Liver (tissue), 3 donors: ENCODE measurements around the gene CD79B.
"Not testable (repeated sequence)": the region's sequence is repeated elsewhere in the genome, so short reads cannot be mapped to it uniquely, and the experiment has no call there.

Experiments
- EGR1 ChIP-seq, 2 donors: IDR thresholded peaks; 2 replicates each; pipeline ENCODE4 v1.6.1; 2016 to 2018; ENCODE audit warnings: antibody characterized with exemption in 2 of 2, low read depth in 2 of 2
- GABPA ChIP-seq, 2 donors: IDR thresholded peaks in 1 of 2; conservative IDR thresholded peaks in 1 of 2; 2 replicates each; pipeline ENCODE4 v1.6.1; 2016; ENCODE audit warnings: antibody characterized with exemption in 2 of 2, mild to moderate bottlenecking in 1 of 2, moderate library complexity in 1 of 2
- RAD21 ChIP-seq, 2 donors: IDR thresholded peaks; 2 replicates each; pipeline ENCODE4 v1.6.1; 2016; ENCODE audit warnings: antibody characterized with exemption in 2 of 2, mild to moderate bottlenecking in 2 of 2
- YY1 ChIP-seq: IDR thresholded peaks from 2 replicates; pipeline ENCODE4 v1.6.1; 2016; ENCODE audit warnings: antibody characterized with exemption, mild to moderate bottlenecking
- TF ChIP-seq, protein P1 (sequence below): fragments of 150-350 bp; IDR thresholded peaks from 2 replicates; pipeline ENCODE4 v1.5.1; 2017; ENCODE audit warnings: improper control_type of control experiment, low read depth, low read length; ENCODE audit not compliant: missing input control
- TF ChIP-seq, protein P2 (sequence below): IDR thresholded peaks from 2 replicates; pipeline ENCODE4 v1.6.1; 2016; ENCODE audit warnings: antibody characterized with exemption, mild to moderate bottlenecking
- donor health status: healthy.
- donor health status: healthy.

DNA sequence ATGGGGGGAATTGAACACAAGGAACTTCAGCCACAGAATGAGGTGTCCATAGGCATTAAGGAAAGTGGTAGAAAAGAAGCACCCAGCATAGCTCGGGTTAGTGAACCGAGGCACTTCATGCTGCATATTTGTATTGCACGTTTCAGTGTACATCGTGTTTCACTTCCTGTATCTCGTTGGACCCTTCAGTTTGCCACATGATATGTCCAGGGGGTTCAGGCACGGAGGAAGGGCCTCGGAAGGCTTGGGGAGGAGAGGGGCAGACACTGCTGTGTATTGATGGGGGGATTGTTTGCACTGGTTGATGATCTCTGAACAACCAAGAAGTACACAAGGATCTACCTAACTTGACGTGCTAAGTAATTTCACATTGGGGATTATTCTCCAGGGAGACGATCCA lies 9.7 kb downstream of the CD79B start:
- not testable (repeated sequence) for TF ChIP-seq RAD21 (IDR thresholded peaks at IDR 0.05); EGR1 (IDR thresholded peaks at IDR 0.05; ENCODE audit: low read depth in 2 of 2); YY1; GABPA (IDR thresholded peaks at IDR 0.05 in 1 of 2, conservative IDR thresholded peaks at IDR 0.05 in 1 of 2)
- TF ChIP-seq, protein P1, sequence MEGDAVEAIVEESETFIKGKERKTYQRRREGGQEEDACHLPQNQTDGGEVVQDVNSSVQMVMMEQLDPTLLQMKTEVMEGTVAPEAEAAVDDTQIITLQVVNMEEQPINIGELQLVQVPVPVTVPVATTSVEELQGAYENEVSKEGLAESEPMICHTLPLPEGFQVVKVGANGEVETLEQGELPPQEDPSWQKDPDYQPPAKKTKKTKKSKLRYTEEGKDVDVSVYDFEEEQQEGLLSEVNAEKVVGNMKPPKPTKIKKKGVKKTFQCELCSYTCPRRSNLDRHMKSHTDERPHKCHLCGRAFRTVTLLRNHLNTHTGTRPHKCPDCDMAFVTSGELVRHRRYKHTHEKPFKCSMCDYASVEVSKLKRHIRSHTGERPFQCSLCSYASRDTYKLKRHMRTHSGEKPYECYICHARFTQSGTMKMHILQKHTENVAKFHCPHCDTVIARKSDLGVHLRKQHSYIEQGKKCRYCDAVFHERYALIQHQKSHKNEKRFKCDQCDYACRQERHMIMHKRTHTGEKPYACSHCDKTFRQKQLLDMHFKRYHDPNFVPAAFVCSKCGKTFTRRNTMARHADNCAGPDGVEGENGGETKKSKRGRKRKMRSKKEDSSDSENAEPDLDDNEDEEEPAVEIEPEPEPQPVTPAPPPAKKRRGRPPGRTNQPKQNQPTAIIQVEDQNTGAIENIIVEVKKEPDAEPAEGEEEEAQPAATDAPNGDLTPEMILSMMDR: not testable (repeated sequence)
- TF ChIP-seq, protein P2, sequence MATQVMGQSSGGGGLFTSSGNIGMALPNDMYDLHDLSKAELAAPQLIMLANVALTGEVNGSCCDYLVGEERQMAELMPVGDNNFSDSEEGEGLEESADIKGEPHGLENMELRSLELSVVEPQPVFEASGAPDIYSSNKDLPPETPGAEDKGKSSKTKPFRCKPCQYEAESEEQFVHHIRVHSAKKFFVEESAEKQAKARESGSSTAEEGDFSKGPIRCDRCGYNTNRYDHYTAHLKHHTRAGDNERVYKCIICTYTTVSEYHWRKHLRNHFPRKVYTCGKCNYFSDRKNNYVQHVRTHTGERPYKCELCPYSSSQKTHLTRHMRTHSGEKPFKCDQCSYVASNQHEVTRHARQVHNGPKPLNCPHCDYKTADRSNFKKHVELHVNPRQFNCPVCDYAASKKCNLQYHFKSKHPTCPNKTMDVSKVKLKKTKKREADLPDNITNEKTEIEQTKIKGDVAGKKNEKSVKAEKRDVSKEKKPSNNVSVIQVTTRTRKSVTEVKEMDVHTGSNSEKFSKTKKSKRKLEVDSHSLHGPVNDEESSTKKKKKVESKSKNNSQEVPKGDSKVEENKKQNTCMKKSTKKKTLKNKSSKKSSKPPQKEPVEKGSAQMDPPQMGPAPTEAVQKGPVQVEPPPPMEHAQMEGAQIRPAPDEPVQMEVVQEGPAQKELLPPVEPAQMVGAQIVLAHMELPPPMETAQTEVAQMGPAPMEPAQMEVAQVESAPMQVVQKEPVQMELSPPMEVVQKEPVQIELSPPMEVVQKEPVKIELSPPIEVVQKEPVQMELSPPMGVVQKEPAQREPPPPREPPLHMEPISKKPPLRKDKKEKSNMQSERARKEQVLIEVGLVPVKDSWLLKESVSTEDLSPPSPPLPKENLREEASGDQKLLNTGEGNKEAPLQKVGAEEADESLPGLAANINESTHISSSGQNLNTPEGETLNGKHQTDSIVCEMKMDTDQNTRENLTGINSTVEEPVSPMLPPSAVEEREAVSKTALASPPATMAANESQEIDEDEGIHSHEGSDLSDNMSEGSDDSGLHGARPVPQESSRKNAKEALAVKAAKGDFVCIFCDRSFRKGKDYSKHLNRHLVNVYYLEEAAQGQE: not testable (repeated sequence)
